RKO (cell line): ENCODE measurements around the gene FBXL17.

ENCODE experiments used
- DNase-seq: peaks from one replicate; pipeline ENCODE4 v3.0.0-alpha.2; 2016; ENCODE audit warnings: low spot score

Gene FBXL17

DNA sequence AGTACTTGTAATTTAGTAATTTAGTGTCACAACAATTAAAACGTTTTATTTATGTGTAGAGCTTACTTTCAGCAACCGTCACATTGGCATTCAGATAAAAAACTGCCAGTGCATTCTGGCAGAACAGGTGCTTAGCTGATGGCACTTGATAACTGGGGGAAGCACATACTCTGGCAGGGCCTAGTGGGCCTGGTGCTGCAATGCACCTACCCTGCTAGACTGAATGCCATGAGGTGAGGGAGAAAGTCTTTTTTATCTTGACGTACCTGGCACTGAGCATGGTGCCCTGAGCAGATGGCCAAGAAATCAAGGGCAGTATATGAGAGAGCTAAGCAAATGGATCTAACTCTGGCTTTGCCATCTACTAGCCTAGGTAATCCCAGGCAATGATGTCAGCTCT is 430.6 kb downstream of the FBXL17 start:
- DNase-seq: no peak

DNA sequence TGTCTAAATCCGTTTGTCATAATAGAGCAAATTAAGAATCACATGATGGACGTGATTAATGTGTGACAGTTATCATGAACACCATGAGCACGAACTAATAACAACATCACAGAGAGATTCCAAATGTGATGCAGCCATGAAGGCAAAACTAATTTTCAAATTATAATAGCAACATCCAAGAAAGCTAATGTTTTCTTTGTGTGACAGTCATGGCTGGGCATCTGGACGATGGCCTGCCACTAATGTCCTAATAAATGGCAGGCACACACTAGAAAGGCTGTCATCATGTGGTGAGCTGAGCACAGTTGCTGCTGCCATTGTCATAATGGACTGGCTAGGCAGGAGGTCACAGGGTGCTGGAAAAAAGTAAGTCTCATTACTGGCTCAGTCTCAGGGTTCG is 431.1 kb downstream of the FBXL17 start:
- no peak for DNase-seq

DNA sequence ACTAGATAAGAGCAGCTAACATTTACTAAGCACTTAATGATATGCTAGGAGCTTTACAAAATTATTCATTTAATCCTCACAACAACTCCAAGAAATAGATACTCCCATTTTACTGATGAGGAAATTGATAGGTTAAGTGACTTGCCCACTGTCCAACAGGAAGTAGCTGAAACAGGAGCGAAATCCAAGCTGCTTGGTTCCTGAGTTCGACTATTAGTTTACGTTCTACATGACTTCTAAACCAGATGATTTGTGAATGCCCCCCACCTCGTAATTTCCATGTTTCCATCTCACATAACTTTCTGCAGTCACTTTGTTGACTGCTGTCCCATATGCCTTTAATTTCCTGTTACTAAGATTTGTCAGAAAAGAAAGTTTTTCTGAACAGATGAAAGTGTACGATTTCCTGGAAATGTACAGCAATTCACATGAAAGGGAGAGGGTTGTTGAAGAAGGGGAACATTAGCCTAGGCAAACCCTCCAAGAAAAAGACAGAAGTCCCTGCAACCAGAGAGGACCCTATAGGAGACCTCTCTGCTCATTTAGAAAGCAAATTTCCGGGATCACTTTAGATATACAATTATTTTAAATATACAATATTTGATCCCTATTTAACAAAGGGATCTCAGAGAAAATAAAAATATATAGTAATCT is 432.1 kb downstream of the FBXL17 start:
- DNase-seq: no peak

DNA sequence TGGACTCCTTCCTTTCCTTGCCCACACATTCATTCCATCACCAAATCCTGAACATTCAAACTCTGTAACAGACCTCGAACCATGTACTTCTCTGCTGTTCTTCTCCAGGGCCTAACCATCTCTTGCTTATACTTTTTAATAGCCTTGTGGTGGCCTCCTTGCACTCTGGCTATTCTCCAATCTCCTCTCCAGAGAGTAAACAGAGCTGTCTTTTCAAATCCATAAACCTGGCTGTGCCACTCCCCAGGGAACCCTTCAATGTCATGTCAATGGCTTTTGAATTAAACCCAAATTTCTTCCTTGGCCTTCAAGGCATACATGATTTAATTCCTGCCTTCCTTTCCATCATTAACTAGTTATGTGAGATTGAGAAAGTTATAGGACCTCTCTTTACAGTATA is 433.5 kb downstream of the FBXL17 start:
- no peak for DNase-seq

GRCh38 chr5:107945061-107945460 is 436.8 kb downstream of the FBXL17 start:
- no peak for DNase-seq

DNA sequence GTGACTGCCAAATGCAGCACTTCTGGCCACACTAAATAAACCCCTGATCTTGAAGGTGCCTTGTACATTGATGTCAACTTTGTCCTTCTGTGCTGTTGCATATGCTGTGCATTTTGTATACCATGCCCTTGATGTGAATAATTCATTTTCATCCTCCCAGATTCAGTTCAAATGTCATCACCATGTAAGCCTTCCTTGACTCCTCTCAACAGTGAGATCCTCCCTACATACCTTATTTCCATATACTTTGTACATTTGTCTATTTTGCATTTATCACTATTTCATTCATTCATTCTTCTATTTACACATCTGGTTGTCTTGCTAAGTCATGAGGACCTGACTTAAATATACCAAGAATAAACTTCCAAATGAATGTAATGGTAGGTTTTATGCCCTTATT is 438.0 kb downstream of the FBXL17 start:
- no peak for DNase-seq

GRCh38 chr5:107941036-107941435 is 440.9 kb downstream of the FBXL17 start:
- DNase-seq: no peak

GRCh38 chr5:107937651-107938355 is 444.1 kb downstream of the FBXL17 start:
- DNase-seq: no peak

- DNase-seq: no peak
Measured at GRCh38 chr5:107937204-107937603, 444.7 kb downstream of the FBXL17 start.

GRCh38 chr5:107936515-107936914 is 445.4 kb downstream of the FBXL17 start:
- no peak for DNase-seq

DNA sequence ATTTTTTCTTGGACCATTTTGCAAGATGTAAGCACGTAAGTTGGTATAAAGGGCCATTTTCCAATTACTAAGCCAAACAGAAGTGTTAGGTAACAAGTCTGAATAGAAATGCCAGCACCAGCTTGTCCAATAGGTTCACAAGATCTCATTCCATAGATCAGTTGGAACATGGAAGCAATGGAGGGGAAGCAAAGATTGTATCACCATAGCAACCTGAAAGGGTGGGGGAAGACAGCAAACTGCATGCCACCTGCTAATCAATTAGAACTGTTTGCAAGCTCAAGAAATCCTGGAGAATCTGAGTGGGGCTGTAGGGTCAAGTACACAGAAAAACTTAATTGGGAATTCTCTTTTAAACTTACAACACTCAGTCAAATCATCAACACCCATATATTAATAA is 446.3 kb downstream of the FBXL17 start:
- no peak for DNase-seq

DNA sequence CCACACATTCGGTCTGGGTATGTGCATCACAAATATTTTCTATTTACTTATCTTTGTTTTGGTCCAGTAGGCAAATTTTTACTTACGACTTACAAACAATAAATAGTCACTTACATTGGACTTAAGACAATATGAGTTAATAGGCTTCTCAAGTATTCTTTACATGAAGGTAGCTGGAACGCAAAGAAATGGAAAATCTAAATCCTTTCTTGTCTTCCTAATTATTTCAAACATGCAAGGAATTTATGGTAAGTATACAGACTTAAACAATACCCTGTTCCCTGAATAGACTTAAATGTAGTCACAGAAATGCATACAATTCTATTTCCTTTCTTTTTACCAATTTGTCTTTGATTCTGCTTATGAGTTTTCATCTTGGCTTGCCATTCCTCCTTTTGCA is 448.6 kb downstream of the FBXL17 start:
- no peak for DNase-seq

- no peak for DNase-seq
Measured at GRCh38 chr5:107930891-107931290, 451.0 kb downstream of the FBXL17 start.

- DNase-seq: no peak
Measured at GRCh38 chr5:107930092-107930491, 451.8 kb downstream of the FBXL17 start.

- DNase-seq: no peak
Measured at GRCh38 chr5:107929080-107929479, 452.8 kb downstream of the FBXL17 start.

GRCh38 chr5:107926121-107926520 is 455.8 kb downstream of the FBXL17 start:
- no peak for DNase-seq

DNA sequence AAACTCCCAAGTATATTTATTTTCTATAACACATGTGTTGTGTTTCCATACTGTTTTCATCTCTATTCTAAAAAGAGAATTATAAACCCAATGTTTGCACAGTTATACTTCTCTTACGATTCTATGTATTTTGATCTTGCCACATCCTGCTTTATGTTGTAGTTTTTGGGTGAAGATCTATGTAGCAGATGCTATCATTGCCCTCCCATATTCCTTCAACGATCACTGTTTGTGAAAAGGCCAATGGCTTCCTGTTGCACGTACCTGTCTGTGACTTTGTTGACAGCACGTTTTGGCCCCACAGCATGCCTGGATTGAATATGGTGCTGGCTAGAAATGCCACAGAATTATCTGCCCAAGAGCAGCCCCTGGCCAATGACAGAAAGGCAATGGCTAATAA is 456.7 kb downstream of the FBXL17 start:
- DNase-seq: no peak

- DNase-seq: no peak
Measured at GRCh38 chr5:107919969-107920368, 461.9 kb downstream of the FBXL17 start.

DNA sequence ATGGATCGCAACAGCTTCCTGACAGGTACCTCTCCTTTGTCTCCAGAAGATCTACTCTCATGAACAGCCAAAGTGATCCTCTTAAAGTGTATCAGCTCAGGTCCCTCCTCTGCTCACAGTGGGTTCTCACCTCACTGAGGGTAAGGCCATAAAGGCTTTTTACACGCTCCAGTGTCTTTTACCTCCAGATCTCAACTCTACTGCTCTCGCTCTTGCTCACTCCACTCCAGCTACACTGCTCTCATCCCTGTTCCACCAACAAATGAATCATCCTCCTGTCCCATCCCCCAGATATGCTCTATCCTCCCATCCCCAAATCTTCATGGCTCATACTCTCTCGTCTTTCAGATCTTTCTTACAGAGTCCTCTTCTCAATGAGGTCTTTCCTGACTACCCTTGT is 462.5 kb downstream of the FBXL17 start:
- DNase-seq: no peak

DNA sequence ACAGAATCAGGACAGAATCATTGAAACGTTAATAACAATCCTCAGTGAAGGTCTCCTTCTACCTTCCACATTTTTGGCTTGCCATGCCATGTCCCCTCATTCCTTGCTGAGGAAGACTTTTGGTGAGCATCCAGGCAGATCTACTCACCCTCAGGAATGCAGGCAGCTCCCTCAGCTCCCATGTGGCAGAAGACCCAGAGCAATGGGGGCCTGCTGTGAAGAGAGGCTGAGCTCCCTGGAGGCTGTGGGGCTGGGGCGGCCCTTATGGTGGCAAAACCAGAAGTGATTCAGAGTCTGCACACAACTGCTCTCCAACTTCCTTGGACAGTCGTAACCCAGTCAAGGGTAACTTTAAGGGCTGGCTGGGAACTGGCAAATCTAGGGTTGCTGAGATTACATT is 463.9 kb downstream of the FBXL17 start:
- no peak for DNase-seq

DNA sequence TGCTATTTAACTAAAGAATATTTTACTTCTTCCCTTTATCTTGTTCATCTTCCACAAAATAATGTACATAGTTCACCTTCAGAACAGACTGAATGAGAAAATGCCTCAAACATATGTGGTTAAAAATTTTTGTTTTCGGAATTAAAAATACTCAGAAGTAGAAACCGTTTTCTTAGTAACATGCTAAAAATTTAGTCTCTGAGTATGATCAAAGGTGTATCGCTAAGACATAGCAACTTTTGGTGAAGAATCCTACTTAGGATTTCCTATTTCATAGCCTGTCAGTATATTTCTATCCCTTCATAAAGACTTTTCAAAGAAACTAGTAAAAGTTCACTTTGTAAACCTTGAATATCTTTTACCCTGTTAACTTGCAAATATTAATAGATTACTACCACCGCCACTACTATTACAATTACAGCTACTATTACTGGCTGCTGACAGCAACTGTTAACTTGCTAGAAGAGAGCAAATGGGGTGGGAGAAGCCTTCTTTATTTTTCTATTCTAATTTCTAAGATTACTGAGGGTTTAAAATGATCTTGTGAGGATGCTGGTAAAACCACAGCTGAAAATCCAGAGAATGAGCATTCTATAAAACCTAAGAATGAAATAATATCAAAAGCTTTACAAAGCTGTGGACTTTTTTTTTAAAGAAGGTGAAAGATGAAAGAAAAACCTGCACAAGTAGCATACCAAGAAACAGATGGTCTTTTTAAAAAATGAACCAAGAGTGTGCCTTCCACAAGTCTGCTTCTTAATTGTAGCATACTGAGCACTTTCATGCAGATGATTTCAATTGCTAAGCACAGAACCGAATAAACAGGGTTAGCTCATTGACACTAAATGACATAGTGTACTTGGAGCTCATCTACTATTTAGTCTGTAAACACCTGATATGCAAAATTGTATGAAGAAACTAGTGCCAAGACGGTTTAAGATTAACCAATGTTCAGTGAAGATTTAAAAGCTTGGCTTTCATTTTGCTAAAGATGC is 464.9 kb downstream of the FBXL17 start:
- no peak for DNase-seq

- DNase-seq: no peak
Measured at GRCh38 chr5:107915176-107915812, 466.6 kb downstream of the FBXL17 start.
